ENCODE data around the gene XYLB.
A peak's percentile ranks its signal among the peaks of the same experiment; 100 is the strongest.
"Not testable (repeated sequence)": the region's sequence is repeated elsewhere in the genome, so short reads cannot be mapped to it uniquely, and the experiment has no call there.

Gene XYLB

GRCh38 chr3:38397320-38397719 is 50.7 kb downstream of the XYLB start:
- DNase-seq = no peak

GRCh38 chr3:38401246-38401962 is 54.8 kb downstream of the XYLB start:
- DNase-seq = no peak

- DNase-seq = no peak
These were observed 57.7 kb downstream of the XYLB start for GRCh38 chr3:38404286-38404685.

- DNase-seq = no peak
These were observed 65.0 kb downstream of the XYLB start for GRCh38 chr3:38411591-38411990.

- not testable (repeated sequence) for DNase-seq
These were observed 74.2 kb downstream of the XYLB start for GRCh38 chr3:38420758-38421157.

- DNase-seq = no peak
These were observed 75.2 kb downstream of the XYLB start for GRCh38 chr3:38421679-38422336.

GRCh38 chr3:38426798-38427426 is 80.3 kb downstream of the XYLB start:
- not testable (repeated sequence) for DNase-seq

- not testable (repeated sequence) for DNase-seq
These were observed 86.5 kb downstream of the XYLB start for GRCh38 chr3:38432871-38433658.

- not testable (repeated sequence) for DNase-seq
These were observed 87.1 kb downstream of the XYLB start for GRCh38 chr3:38433661-38434060.

- DNase-seq = not testable (repeated sequence)
These were observed 92.0 kb downstream of the XYLB start for GRCh38 chr3:38438436-38439069.

GRCh38 chr3:38443205-38443604 is 96.6 kb downstream of the XYLB start:
- DNase-seq = not testable (repeated sequence)

- DNase-seq = no peak
These were observed 99.6 kb downstream of the XYLB start for GRCh38 chr3:38446085-38446686.

- DNase-seq = no peak
These were observed 100.2 kb downstream of the XYLB start for GRCh38 chr3:38446812-38447211.

- no peak for DNase-seq
These were observed 104.3 kb downstream of the XYLB start for GRCh38 chr3:38450853-38451252.

- DNase-seq = peak; percentile 0
These were observed 106.7 kb downstream of the XYLB start, which contains the start of gene ACVR2B for GRCh38 chr3:38453075-38453912. Gene ACVR2B (plus strand): TSS chr3:38453890. CDS start chr3:38454323, 433 bp downstream.

GRCh38 chr3:38453913-38454177 is 107.3 kb downstream of the XYLB start:
- DNase-seq = no peak

- DNase-seq = no peak
These were observed 107.7 kb downstream of the XYLB start for GRCh38 chr3:38454178-38454883.

- DNase-seq = peak; percentile 56
These were observed 108.5 kb downstream of the XYLB start for GRCh38 chr3:38454884-38455638.

- no peak for DNase-seq
These were observed 109.2 kb downstream of the XYLB start for GRCh38 chr3:38455639-38456430.

Measured in NCI-H1694 (cell line).